HEK293 (cell line): Measurements from ENCODE around the gene PRCC.

Experiments used
- CTCF ChIA-PET: fragments of 350-600 bp; formaldehyde crosslinking; extraction: SDS; loops from one replicate; lab custom pipeline; 2021; ENCODE audit warnings: antibody characterized with exemption; lab: Yijun Ruan, JAX
- POLR2A ChIA-PET: fragments of 300-600 bp; formaldehyde crosslinking; extraction: SDS; loops from one replicate; lab custom pipeline; 2020; ENCODE audit warnings: antibody characterized with exemption, inconsistent platforms; lab: Yijun Ruan, JAX
- H3K27ac ChIP-seq: fragments of 200-500 bp; sonication (Bioruptor generic); 2 replicates; pipeline ENCODE4 v1.5.1; 2014; ENCODE audit warnings: low read depth, low read length, control low read depth, inconsistent platforms; ENCODE audit errors: extremely low read depth
- H3K36me3 ChIP-seq, 2 experiments: fragments of 200-500 bp in 1 of 2; sonication (Bioruptor generic) in 1 of 2; 1 replicate in 1 of 2; 2 replicates in 1 of 2; pipeline ENCODE4 v1.5.1; 2014 to 2017; ENCODE audit warnings: inconsistent platforms in 2 of 2, low read length in 2 of 2; ENCODE audit not compliant: control insufficient read depth in 2 of 2, insufficient read depth in 1 of 2
- H3K4me1 ChIP-seq: fragments of 200-500 bp; sonication (Bioruptor generic); 2 replicates; pipeline ENCODE4 v1.5.1; 2014; ENCODE audit warnings: mild to moderate bottlenecking, low read length, inconsistent platforms; ENCODE audit not compliant: control insufficient read depth, insufficient read depth
- H3K4me3 ChIP-seq: 2 replicates; pipeline ENCODE4 v1.5.1; 2011; ENCODE audit warnings: low read depth, mild to moderate bottlenecking, control low read depth, low read length, moderate library complexity
- H3K9me3 ChIP-seq: fragments of 200-500 bp; sonication (Bioruptor generic); 2 replicates; pipeline ENCODE4 v1.5.1; 2014; ENCODE audit warnings: low read depth, low read length, inconsistent platforms; ENCODE audit not compliant: control insufficient read depth, insufficient read depth
- CTCF ChIP-seq: fragments of 450-650 bp; formaldehyde crosslinking; IDR thresholded peaks from 2 replicates; pipeline ENCODE4 v1.5.1; 2016; ENCODE audit warnings: missing biosample characterization, missing genetic modification characterization
- GLIS1 ChIP-seq: fragments of 450-650 bp; formaldehyde crosslinking; IDR thresholded peaks from 2 replicates; pipeline ENCODE4 v1.5.1; 2016; ENCODE audit warnings: missing biosample characterization, missing genetic modification characterization
- GLIS2 ChIP-seq: fragments of 450-650 bp; formaldehyde crosslinking; IDR thresholded peaks from 2 replicates; pipeline ENCODE4 v1.5.1; 2016; ENCODE audit warnings: missing biosample characterization, missing genetic modification characterization
- KLF1 ChIP-seq: fragments of 450-650 bp; formaldehyde crosslinking; IDR thresholded peaks from 2 replicates; pipeline ENCODE4 v1.5.1; 2016; ENCODE audit warnings: missing biosample characterization, missing genetic modification characterization
- KLF17 ChIP-seq: fragments of 450-650 bp; formaldehyde crosslinking; IDR thresholded peaks from 2 replicates; pipeline ENCODE4 v1.5.1; 2016; ENCODE audit warnings: missing biosample characterization, missing genetic modification characterization
- KLF9 ChIP-seq: fragments of 450-650 bp; formaldehyde crosslinking; IDR thresholded peaks from 2 replicates; pipeline ENCODE4 v1.5.1; 2016; ENCODE audit warnings: missing biosample characterization, missing genetic modification characterization, low read depth
- SCRT1 ChIP-seq: fragments of 450-650 bp; formaldehyde crosslinking; IDR thresholded peaks from 2 replicates; pipeline ENCODE4 v1.5.1; 2016; ENCODE audit warnings: missing biosample characterization, missing genetic modification characterization, borderline replicate concordance
- SCRT2 ChIP-seq: fragments of 450-650 bp; formaldehyde crosslinking; IDR thresholded peaks from 2 replicates; pipeline ENCODE4 v1.5.1; 2016; ENCODE audit warnings: missing biosample characterization, missing genetic modification characterization
- SP3 ChIP-seq: fragments of 450-650 bp; formaldehyde crosslinking; IDR thresholded peaks from 2 replicates; pipeline ENCODE4 v1.5.1; 2016; ENCODE audit warnings: missing biosample characterization, missing genetic modification characterization
- ZBTB7A ChIP-seq: fragments of 450-650 bp; formaldehyde crosslinking; IDR thresholded peaks from 2 replicates; pipeline ENCODE4 v1.5.1; 2016; ENCODE audit warnings: low read depth, missing biosample characterization, missing genetic modification characterization
- ZNF184 ChIP-seq: fragments of 450-650 bp; IDR thresholded peaks from 2 replicates; pipeline ENCODE4 v1.5.1; 2018; ENCODE audit warnings: missing biosample characterization, mild to moderate bottlenecking, missing genetic modification characterization
- ZNF2 ChIP-seq: fragments of 450-650 bp; formaldehyde crosslinking; IDR thresholded peaks from 2 replicates; pipeline ENCODE4 v1.5.1; 2016; ENCODE audit warnings: missing biosample characterization, missing genetic modification characterization
- ZNF221 ChIP-seq: fragments of 450-650 bp; formaldehyde crosslinking; IDR thresholded peaks from 2 replicates; pipeline ENCODE4 v1.5.1; 2017; ENCODE audit warnings: missing biosample characterization, missing genetic modification characterization, borderline replicate concordance
- ZNF501 ChIP-seq: fragments of 450-650 bp; formaldehyde crosslinking; IDR thresholded peaks from 2 replicates; pipeline ENCODE4 v1.5.1; 2016; ENCODE audit warnings: missing biosample characterization, missing genetic modification characterization
- ZNF623 ChIP-seq: fragments of 450-650 bp; formaldehyde crosslinking; IDR thresholded peaks from 2 replicates; pipeline ENCODE4 v1.5.1; 2016; ENCODE audit warnings: missing biosample characterization, missing genetic modification characterization
- ZNF654 ChIP-seq: fragments of 450-650 bp; formaldehyde crosslinking; IDR thresholded peaks from 2 replicates; pipeline ENCODE4 v1.5.1; 2016; ENCODE audit warnings: low read depth, missing biosample characterization, missing genetic modification characterization
- ZNF660 ChIP-seq: fragments of 450-650 bp; IDR thresholded peaks from 2 replicates; pipeline ENCODE4 v1.5.1; 2018; ENCODE audit warnings: missing biosample characterization, mild to moderate bottlenecking, missing genetic modification characterization
- TF ChIP-seq, protein P1 (sequence below): fragments of 450-650 bp; formaldehyde crosslinking; IDR thresholded peaks from 2 replicates; pipeline ENCODE4 v1.5.1; 2016; ENCODE audit warnings: missing biosample characterization, missing genetic modification characterization, low read depth
- TF ChIP-seq, protein P2 (sequence below): fragments of 450-650 bp; formaldehyde crosslinking; IDR thresholded peaks from 2 replicates; pipeline ENCODE4 v1.5.1; 2016; ENCODE audit warnings: missing biosample characterization, missing genetic modification characterization
- TF ChIP-seq, protein P3 (sequence below): fragments of 450-650 bp; formaldehyde crosslinking; IDR thresholded peaks from 2 replicates; pipeline ENCODE4 v1.5.1; 2016; ENCODE audit warnings: missing biosample characterization, missing genetic modification characterization

PRCC gene

GRCh38 chr1:156836041-156836654 lies 68.8 kb downstream of the PRCC start:
- ChIA-PET POLR2A (interaction anchor here (0.6 kb wide), 1 partner anchor 71 kb away, joined by 3 read pairs; no protein-coding TSS in a partner anchor), CTCF (interaction anchor here (0.7 to 6.2 kb wide), 9 partner anchors 9 to 571 kb away, joined by 3 to 119 read pairs (median 23); partner anchors contain the start of genes INSRR, ISG20L2, LRRC71 and METTL25B)
- Histone ChIP-seq H3K4me3 (no peak overlapping the region), H3K9me3 (no peaks in the 10 kb centered on the region), H3K4me1 (no peaks in the 10 kb centered on the region), H3K27ac (no peak overlapping the region), H3K36me3 (no peaks in the 10 kb centered on the region)
- no peak for TF ChIP-seq ZNF660 (tag by site-specific recombination)
- peak; percentile 43; the same call in 1 of the 2 replicates for TF ChIP-seq SP3 (tag by site-specific recombination)

GRCh38 chr1:156836892-156837291 lies 69.6 kb downstream of the PRCC start:
- Histone ChIP-seq H3K27ac (no peak overlapping the region), H3K9me3 (no peaks in the 10 kb centered on the region), H3K4me3 (no peak overlapping the region), H3K4me1 (no peaks in the 10 kb centered on the region)
- ChIA-PET POLR2A (no interaction called here), CTCF (interaction anchor here (0.7 to 6.2 kb wide), 14 partner anchors 10 to 570 kb away, joined by 3 to 119 read pairs (median 21); partner anchors contain the start of genes INSRR, ISG20L2, LRRC71 and METTL25B)
- TF ChIP-seq KLF9 (tag by site-specific recombination) = peak; percentile 46; the same call in 1 of the 2 replicates
- peak; percentile 73 for TF ChIP-seq KLF1 (tag by site-specific recombination)
- no peak for TF ChIP-seq ZNF221
- no peak for TF ChIP-seq ZBTB7A (tag by site-specific recombination)
- TF ChIP-seq, all 188 proteins: peak for 2
- no peaks in the 10 kb centered on the region for H3K36me3 ChIP-seq

DNA sequence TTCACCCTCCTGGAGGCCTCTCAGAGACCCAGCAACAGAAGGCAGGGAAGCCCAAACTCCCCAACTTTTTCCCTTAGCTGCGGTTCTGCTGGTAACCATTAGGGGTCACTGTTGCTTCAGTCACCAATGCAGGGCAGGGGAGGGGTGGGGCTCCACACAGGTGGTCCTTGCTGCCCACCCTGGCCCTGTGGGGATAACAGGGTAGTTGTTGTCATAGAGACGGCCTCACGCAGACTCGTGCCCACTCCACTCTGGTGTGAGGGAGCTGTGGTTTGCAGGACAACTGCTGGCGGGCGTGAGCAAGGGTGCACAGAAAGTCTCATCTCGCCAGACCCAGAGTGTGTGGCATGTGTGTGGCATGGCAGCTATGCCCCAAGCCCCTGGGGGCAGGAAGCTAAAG lies 71.6 kb downstream of the PRCC start:
- no peaks in the 10 kb centered on the region for H3K9me3 ChIP-seq
- POLR2A ChIA-PET = interaction anchor here (0.6 kb wide), 1 partner anchor 115 kb away, joined by 12 read pairs; no protein-coding TSS in a partner anchor
- peak; percentile 42; the same call in 1 of the 2 replicates for TF ChIP-seq SCRT1 (tag by site-specific recombination)
- TF ChIP-seq, protein P1, sequence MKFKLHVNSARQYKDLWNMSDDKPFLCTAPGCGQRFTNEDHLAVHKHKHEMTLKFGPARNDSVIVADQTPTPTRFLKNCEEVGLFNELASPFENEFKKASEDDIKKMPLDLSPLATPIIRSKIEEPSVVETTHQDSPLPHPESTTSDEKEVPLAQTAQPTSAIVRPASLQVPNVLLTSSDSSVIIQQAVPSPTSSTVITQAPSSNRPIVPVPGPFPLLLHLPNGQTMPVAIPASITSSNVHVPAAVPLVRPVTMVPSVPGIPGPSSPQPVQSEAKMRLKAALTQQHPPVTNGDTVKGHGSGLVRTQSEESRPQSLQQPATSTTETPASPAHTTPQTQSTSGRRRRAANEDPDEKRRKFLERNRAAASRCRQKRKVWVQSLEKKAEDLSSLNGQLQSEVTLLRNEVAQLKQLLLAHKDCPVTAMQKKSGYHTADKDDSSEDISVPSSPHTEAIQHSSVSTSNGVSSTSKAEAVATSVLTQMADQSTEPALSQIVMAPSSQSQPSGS (tag by site-specific recombination) = no peak
- TF ChIP-seq KLF17 (tag by site-specific recombination) = peak; percentile 25; the same call in 1 of the 2 replicates
- peak; percentile 69 for TF ChIP-seq GLIS2 (tag by site-specific recombination)
- peak; percentile 30; the same call in 1 of the 2 replicates for TF ChIP-seq SCRT2 (tag by site-specific recombination)
- TF ChIP-seq ZNF654 (tag by site-specific recombination) = peak; percentile 57
- TF ChIP-seq GLIS1 (tag by site-specific recombination) = 0 out of 2 replicates have a peak, but pooled peaks have one; percentile 6
- TF ChIP-seq, protein P2, sequence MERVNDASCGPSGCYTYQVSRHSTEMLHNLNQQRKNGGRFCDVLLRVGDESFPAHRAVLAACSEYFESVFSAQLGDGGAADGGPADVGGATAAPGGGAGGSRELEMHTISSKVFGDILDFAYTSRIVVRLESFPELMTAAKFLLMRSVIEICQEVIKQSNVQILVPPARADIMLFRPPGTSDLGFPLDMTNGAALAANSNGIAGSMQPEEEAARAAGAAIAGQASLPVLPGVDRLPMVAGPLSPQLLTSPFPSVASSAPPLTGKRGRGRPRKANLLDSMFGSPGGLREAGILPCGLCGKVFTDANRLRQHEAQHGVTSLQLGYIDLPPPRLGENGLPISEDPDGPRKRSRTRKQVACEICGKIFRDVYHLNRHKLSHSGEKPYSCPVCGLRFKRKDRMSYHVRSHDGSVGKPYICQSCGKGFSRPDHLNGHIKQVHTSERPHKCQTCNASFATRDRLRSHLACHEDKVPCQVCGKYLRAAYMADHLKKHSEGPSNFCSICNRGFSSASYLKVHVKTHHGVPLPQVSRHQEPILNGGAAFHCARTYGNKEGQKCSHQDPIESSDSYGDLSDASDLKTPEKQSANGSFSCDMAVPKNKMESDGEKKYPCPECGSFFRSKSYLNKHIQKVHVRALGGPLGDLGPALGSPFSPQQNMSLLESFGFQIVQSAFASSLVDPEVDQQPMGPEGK (tag by site-specific recombination) = peak; percentile 23
- TF ChIP-seq ZNF2 = peak; percentile 67; the same call in 1 of the 2 replicates
- no peak for TF ChIP-seq ZNF184
- TF ChIP-seq ZNF623 (tag by site-specific recombination) = no peak
- peak; percentile 78; the same call in 1 of the 2 replicates for TF ChIP-seq CTCF (tag by site-specific recombination)
- TF ChIP-seq, protein P3, sequence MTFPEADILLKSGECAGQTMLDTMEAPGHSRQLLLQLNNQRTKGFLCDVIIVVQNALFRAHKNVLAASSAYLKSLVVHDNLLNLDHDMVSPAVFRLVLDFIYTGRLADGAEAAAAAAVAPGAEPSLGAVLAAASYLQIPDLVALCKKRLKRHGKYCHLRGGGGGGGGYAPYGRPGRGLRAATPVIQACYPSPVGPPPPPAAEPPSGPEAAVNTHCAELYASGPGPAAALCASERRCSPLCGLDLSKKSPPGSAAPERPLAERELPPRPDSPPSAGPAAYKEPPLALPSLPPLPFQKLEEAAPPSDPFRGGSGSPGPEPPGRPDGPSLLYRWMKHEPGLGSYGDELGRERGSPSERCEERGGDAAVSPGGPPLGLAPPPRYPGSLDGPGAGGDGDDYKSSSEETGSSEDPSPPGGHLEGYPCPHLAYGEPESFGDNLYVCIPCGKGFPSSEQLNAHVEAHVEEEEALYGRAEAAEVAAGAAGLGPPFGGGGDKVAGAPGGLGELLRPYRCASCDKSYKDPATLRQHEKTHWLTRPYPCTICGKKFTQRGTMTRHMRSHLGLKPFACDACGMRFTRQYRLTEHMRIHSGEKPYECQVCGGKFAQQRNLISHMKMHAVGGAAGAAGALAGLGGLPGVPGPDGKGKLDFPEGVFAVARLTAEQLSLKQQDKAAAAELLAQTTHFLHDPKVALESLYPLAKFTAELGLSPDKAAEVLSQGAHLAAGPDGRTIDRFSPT (tag by site-specific recombination) = peak; percentile 60; the same call in 1 of the 2 replicates
- 0 out of 2 replicates have a peak, but pooled peaks have one; percentile 25 for TF ChIP-seq ZNF501 (tag by site-specific recombination)
- TF ChIP-seq, all 188 proteins: peak for 11
- Histone ChIP-seq H3K4me3 (no peak overlapping the region), H3K36me3 (no peaks in the 10 kb centered on the region), H3K27ac (no peak overlapping the region), H3K4me1 (no peaks in the 10 kb centered on the region)
- CTCF ChIA-PET = interaction anchor here (0.5 to 6.2 kb wide), 30 partner anchors 8 to 524 kb away, joined by 3 to 119 read pairs (median 9); partner anchors contain the start of genes INSRR, ISG20L2, LRRC71 and METTL25B
